Measurements from ENCODE around the gene MARK4. TPM values are rescaled to one million over a fixed set of nuclear protein-coding genes. Genes with fewer than 3 reads are reported as not detected.
"Not testable (repeated sequence)": the region's sequence is repeated elsewhere in the genome, so short reads cannot be mapped to it uniquely, and the experiment has no call there.

MARK4 gene
- polyA plus RNA-seq, 1 experiment, result 17.1 TPM

- DNase-seq (ENCODE audit: low read depth), result no peak
- Histone ChIP-seq H3K27me3 (ENCODE audit: control insufficient read depth, insufficient read depth, low read length) (no peaks in the 10 kb centered on the region), H3K4me3 (ENCODE audit: low read depth, low read length) (no peak overlapping the region), H3K36me3 (ENCODE audit: control insufficient read depth, insufficient read depth, low read length) (peaks cover 2% of the 10 kb centered on the region; the same call in 1 of the 2 replicates)
- POLR2A ChIA-PET, result no interaction called here
- no peak for TF ChIP-seq CTCF (IDR thresholded peaks at IDR 0.05; ENCODE audit: insufficient read depth, low read depth, low read length)
- CTCF ChIA-PET, result no interaction called here
Measured at GRCh38 chr19:45305421-45305820, 54.4 kb downstream of the MARK4 start.

GRCh38 chr19:45306040-45306439 lies 55.0 kb downstream of the MARK4 start:
- DNase-seq (ENCODE audit: low read depth), result no peak
- no peak for TF ChIP-seq CTCF (IDR thresholded peaks at IDR 0.05; ENCODE audit: insufficient read depth, low read depth, low read length)
- CTCF ChIA-PET, result no interaction called here

GRCh38 chr19:45306518-45307027 lies 55.5 kb downstream of the MARK4 start:
- ChIA-PET CTCF (no interaction called here), POLR2A (no interaction called here)
- DNase-seq (ENCODE audit: low read depth), result no peak
- no peaks in the 10 kb centered on the region for H3K27me3 ChIP-seq (ENCODE audit: control insufficient read depth, insufficient read depth, low read length)
- peaks cover 2% of the 10 kb centered on the region; the same call in 1 of the 2 replicates for H3K36me3 ChIP-seq (ENCODE audit: control insufficient read depth, insufficient read depth, low read length)
- TF ChIP-seq CTCF (IDR thresholded peaks at IDR 0.05; ENCODE audit: insufficient read depth, low read depth, low read length), result no peak
- H3K4me3 ChIP-seq (ENCODE audit: low read depth, low read length), result no peak overlapping the region

More at GRCh38 chr19:45306040-45306439, 55.0 kb downstream of the MARK4 start:
- no peaks in the 10 kb centered on the region for H3K27me3 ChIP-seq (ENCODE audit: control insufficient read depth, insufficient read depth, low read length)
- H3K36me3 ChIP-seq (ENCODE audit: control insufficient read depth, insufficient read depth, low read length), result peaks cover 2% of the 10 kb centered on the region; the same call in 1 of the 2 replicates
- POLR2A ChIA-PET, result no interaction called here
- no peak overlapping the region for H3K4me3 ChIP-seq (ENCODE audit: low read depth, low read length)

- ChIA-PET CTCF (no interaction called here), POLR2A (no interaction called here)
- peaks cover 2% of the 10 kb centered on the region; the same call in 1 of the 2 replicates for H3K36me3 ChIP-seq (ENCODE audit: control insufficient read depth, insufficient read depth, low read length)
- H3K4me3 ChIP-seq (ENCODE audit: low read depth, low read length), result no peak overlapping the region
- DNase-seq (ENCODE audit: low read depth), result no peak
- TF ChIP-seq CTCF (IDR thresholded peaks at IDR 0.05; ENCODE audit: insufficient read depth, low read depth, low read length), result no peak
- no peaks in the 10 kb centered on the region for H3K27me3 ChIP-seq (ENCODE audit: control insufficient read depth, insufficient read depth, low read length)
Measured at GRCh38 chr19:45307361-45307760, 56.3 kb downstream of the MARK4 start.

- CTCF ChIA-PET, result interaction anchor here (0.8 kb wide), 1 partner anchor 61 kb away, joined by 3 read pairs; no protein-coding TSS in a partner anchor
Measured at GRCh38 chr19:45309322-45309721, 58.3 kb downstream of the MARK4 start.

GRCh38 chr19:45311621-45312020 lies 60.5 kb downstream of the MARK4 start:
- ChIA-PET POLR2A (no interaction called here), CTCF (no interaction called here)
- no peak for TF ChIP-seq CTCF (IDR thresholded peaks at IDR 0.05; ENCODE audit: insufficient read depth, low read depth, low read length)
- Histone ChIP-seq H3K4me3 (ENCODE audit: low read depth, low read length) (no peak overlapping the region), H3K36me3 (ENCODE audit: control insufficient read depth, insufficient read depth, low read length) (no peaks in the 10 kb centered on the region), H3K27me3 (ENCODE audit: control insufficient read depth, insufficient read depth, low read length) (peaks cover 9% of the 10 kb centered on the region)
- DNase-seq (ENCODE audit: low read depth), result no peak

More at GRCh38 chr19:45309322-45309721, 58.3 kb downstream of the MARK4 start:
- H3K4me3 ChIP-seq (ENCODE audit: low read depth, low read length); POLR2A ChIA-PET; H3K27me3 ChIP-seq (ENCODE audit: control insufficient read depth, insufficient read depth, low read length); DNase-seq (ENCODE audit: low read depth); H3K36me3 ChIP-seq (ENCODE audit: control insufficient read depth, insufficient read depth, low read length): not testable (repeated sequence)

- H3K27me3 ChIP-seq (ENCODE audit: control insufficient read depth, insufficient read depth, low read length); CTCF ChIA-PET; POLR2A ChIA-PET; DNase-seq (ENCODE audit: low read depth); H3K4me3 ChIP-seq (ENCODE audit: low read depth, low read length); H3K36me3 ChIP-seq (ENCODE audit: control insufficient read depth, insufficient read depth, low read length): not testable (repeated sequence)
Measured at GRCh38 chr19:45312285-45312684, 61.2 kb downstream of the MARK4 start.
